ENCODE results near the gene CEP128.

Gene CEP128

GRCh38 chr14:80620434-80620833, 321.1 kb downstream of the CEP128 start:
- no peak overlapping the region for H3K4me3 ChIP-seq (ENCODE audit: low read depth, low read length)
- TF ChIP-seq CTCF (IDR thresholded peaks at IDR 0.05; ENCODE audit: low read depth, low read length, missing control alignments): no peak
- DNase-seq (ENCODE audit: low read depth): no peak
- in situ Hi-C loops (cut with HindIII; ENCODE audit: low sequenced_read_pairs): no loop called here

- in situ Hi-C loops (cut with HindIII; ENCODE audit: low sequenced_read_pairs): no loop called here
- H3K4me3 ChIP-seq (ENCODE audit: low read depth, low read length): no peak overlapping the region
- no peak for TF ChIP-seq CTCF (IDR thresholded peaks at IDR 0.05; ENCODE audit: low read depth, low read length, missing control alignments)
- DNase-seq (ENCODE audit: low read depth): no peak
Measured at GRCh38 chr14:80618751-80619329, 322.7 kb downstream of the CEP128 start.

- no peak overlapping the region for H3K4me3 ChIP-seq (ENCODE audit: low read depth, low read length)
- DNase-seq (ENCODE audit: low read depth): no peak
- in situ Hi-C loops (cut with HindIII; ENCODE audit: low sequenced_read_pairs): no loop called here
- no peak for TF ChIP-seq CTCF (IDR thresholded peaks at IDR 0.05; ENCODE audit: low read depth, low read length, missing control alignments)
Measured at GRCh38 chr14:80615831-80616230, 325.7 kb downstream of the CEP128 start.

GRCh38 chr14:80609055-80609454, 332.5 kb downstream of the CEP128 start:
- DNase-seq (ENCODE audit: low read depth): no peak
- in situ Hi-C loops (cut with HindIII; ENCODE audit: low sequenced_read_pairs): no loop called here
- no peak overlapping the region for H3K4me3 ChIP-seq (ENCODE audit: low read depth, low read length)
- no peak for TF ChIP-seq CTCF (IDR thresholded peaks at IDR 0.05; ENCODE audit: low read depth, low read length, missing control alignments)

GRCh38 chr14:80608563-80608962, 333.0 kb downstream of the CEP128 start:
- DNase-seq (ENCODE audit: low read depth): no peak
- TF ChIP-seq CTCF (IDR thresholded peaks at IDR 0.05; ENCODE audit: low read depth, low read length, missing control alignments): no peak
- in situ Hi-C loops (cut with HindIII; ENCODE audit: low sequenced_read_pairs): no loop called here
- H3K4me3 ChIP-seq (ENCODE audit: low read depth, low read length): no peak overlapping the region

- no peak for DNase-seq (ENCODE audit: low read depth)
- no peak for TF ChIP-seq CTCF (IDR thresholded peaks at IDR 0.05; ENCODE audit: low read depth, low read length, missing control alignments)
- in situ Hi-C loops (cut with HindIII; ENCODE audit: low sequenced_read_pairs): no loop called here
Measured at GRCh38 chr14:80607430-80608190, 333.9 kb downstream of the CEP128 start.

More at GRCh38 chr14:80607430-80608190, 333.9 kb downstream of the CEP128 start:
- no peak overlapping the region for H3K4me3 ChIP-seq (ENCODE audit: low read depth, low read length)

Measured in astrocyte of the cerebellum (primary cell).